Kidney tubule cell (primary cell): ENCODE results near the gene ZIC2.
A peak's percentile ranks its signal among the peaks of the same experiment; 100 is the strongest.

Experiments
- DNase-seq: peaks from one replicate; pipeline ENCODE4 v3.0.0-alpha.2; 2018; ENCODE audit warnings: low spot score

Gene ZIC2

GRCh38 chr13:99986741-99987140 is 5.2 kb downstream of the ZIC2 start:
- DNase-seq, result no peak

GRCh38 chr13:99987154-99988019 is 5.8 kb downstream of the ZIC2 start:
- DNase-seq, result no peak

- DNase-seq, result no peak
Measured at GRCh38 chr13:99988529-99989275, 7.1 kb downstream of the ZIC2 start.

- no peak for DNase-seq
Measured at GRCh38 chr13:99989276-99990125, 7.9 kb downstream of the ZIC2 start.

GRCh38 chr13:99990126-99990977 is 8.8 kb downstream of the ZIC2 start:
- no peak for DNase-seq

- no peak for DNase-seq
Measured at GRCh38 chr13:99991013-99991827, 9.6 kb downstream of the ZIC2 start.

- DNase-seq, result no peak
Measured at GRCh38 chr13:99991828-99992775, 10.5 kb downstream of the ZIC2 start.

- DNase-seq, result peak; percentile 43
Measured at GRCh38 chr13:99992949-99993351, 11.4 kb downstream of the ZIC2 start.

GRCh38 chr13:99993660-99994637 is 12.4 kb downstream of the ZIC2 start:
- DNase-seq, result no peak

- no peak for DNase-seq
Measured at GRCh38 chr13:99994638-99995020, 13.0 kb downstream of the ZIC2 start.

- DNase-seq, result no peak
Measured at GRCh38 chr13:99995104-99995588, 13.6 kb downstream of the ZIC2 start.

- peak; percentile 47 for DNase-seq
Measured at GRCh38 chr13:99995589-99996380, 14.2 kb downstream of the ZIC2 start.

GRCh38 chr13:99996381-99996973 is 14.9 kb downstream of the ZIC2 start:
- DNase-seq, result no peak

GRCh38 chr13:99997702-99998214 is 16.2 kb downstream of the ZIC2 start:
- no peak for DNase-seq

GRCh38 chr13:99998261-99998660 is 16.7 kb downstream of the ZIC2 start:
- DNase-seq, result no peak

- DNase-seq, result no peak
Measured at GRCh38 chr13:100014621-100015020, 33.0 kb downstream of the ZIC2 start.
